ENCODE data around the gene CYFIP1.

CYFIP1 gene

GRCh38 chr15:22980189-22981050 lies at the start of gene CYFIP1:
Gene CYFIP1 (minus strand): TSS chr15:22980368. CDS start chr15:22947285, 33,083 bp downstream.
- no peak for TF ChIP-seq EZH2phosphoT487 (conservative IDR thresholded peaks at IDR 0.05; ENCODE audit: low read length)
- no peak for TF ChIP-seq CTCF (IDR thresholded peaks at IDR 0.05; ENCODE audit: insufficient read depth, low read length, poor library complexity, severe bottlenecking)
- no peaks in the 10 kb centered on the region for H3K79me2 ChIP-seq (ENCODE audit: insufficient read depth, low read length)
- peak within 1 kb of the TSS; percentile 38 for H3K4me3 ChIP-seq (ENCODE audit: insufficient read depth, low read length, poor library complexity, severe bottlenecking)
- H3K36me3 ChIP-seq (ENCODE audit: low read length), result no peaks in the 10 kb centered on the region
- no peaks in the 10 kb centered on the region for H3K9me3 ChIP-seq (ENCODE audit: insufficient read depth, low read length)
- H3K4me2 ChIP-seq (ENCODE audit: low read depth, low read length, poor library complexity, severe bottlenecking), result peak within 1 kb of the TSS; percentile 49
- no peaks in the 10 kb centered on the region for H3K9me2 ChIP-seq (replicated peaks; ENCODE audit: insufficient read depth, low read length)
- no peak within 1 kb of the TSS for H3K27ac ChIP-seq (ENCODE audit: low read depth, low read length)
- no peaks in the 10 kb centered on the region for H3K27me3 ChIP-seq (ENCODE audit: low read length)
- H3F3A ChIP-seq (ENCODE audit: insufficient read depth), result no peaks in the 10 kb centered on the region
- no peaks in the 10 kb centered on the region for H4K20me1 ChIP-seq (ENCODE audit: low read depth, low read length)
- no peak within 1 kb of the TSS for H2AFZ ChIP-seq (ENCODE audit: low read depth, low read length, severe bottlenecking)
- H3K9ac ChIP-seq (ENCODE audit: low read length), result no peak within 1 kb of the TSS

- no peak for TF ChIP-seq CTCF (IDR thresholded peaks at IDR 0.05; ENCODE audit: insufficient read depth, low read length, poor library complexity, severe bottlenecking)
- no peak for TF ChIP-seq EZH2phosphoT487 (conservative IDR thresholded peaks at IDR 0.05; ENCODE audit: low read length)
- Histone ChIP-seq H3K9me2 (replicated peaks; ENCODE audit: insufficient read depth, low read length) (no peaks in the 10 kb centered on the region), H3K4me2 (ENCODE audit: low read depth, low read length, poor library complexity, severe bottlenecking) (no peak overlapping the region), H3K9ac (ENCODE audit: low read length) (no peak overlapping the region), H3K27me3 (ENCODE audit: low read length) (no peaks in the 10 kb centered on the region), H3K9me3 (ENCODE audit: insufficient read depth, low read length) (no peaks in the 10 kb centered on the region), H3K79me2 (ENCODE audit: insufficient read depth, low read length) (no peaks in the 10 kb centered on the region), H3K4me3 (ENCODE audit: insufficient read depth, low read length, poor library complexity, severe bottlenecking) (no peak overlapping the region), H3K36me3 (ENCODE audit: low read length) (peaks cover 49% of the 10 kb centered on the region), H4K20me1 (ENCODE audit: low read depth, low read length) (no peaks in the 10 kb centered on the region), H3K27ac (ENCODE audit: low read depth, low read length) (no peak overlapping the region), H3F3A (ENCODE audit: insufficient read depth) (no peaks in the 10 kb centered on the region), H2AFZ (ENCODE audit: low read depth, low read length, severe bottlenecking) (no peak overlapping the region)
These were observed 46.0 kb upstream of the CYFIP1 start for GRCh38 chr15:23026218-23026617.

GRCh38 chr15:23022156-23022555 lies 42.0 kb upstream of the CYFIP1 start:
- H3K36me3 ChIP-seq (ENCODE audit: low read length), result peaks cover 49% of the 10 kb centered on the region
- H3F3A ChIP-seq (ENCODE audit: insufficient read depth), result no peaks in the 10 kb centered on the region
- no peak overlapping the region for H3K4me3 ChIP-seq (ENCODE audit: insufficient read depth, low read length, poor library complexity, severe bottlenecking)
- no peak for TF ChIP-seq CTCF (IDR thresholded peaks at IDR 0.05; ENCODE audit: insufficient read depth, low read length, poor library complexity, severe bottlenecking)
- TF ChIP-seq EZH2phosphoT487 (conservative IDR thresholded peaks at IDR 0.05; ENCODE audit: low read length), result no peak
- H2AFZ ChIP-seq (ENCODE audit: low read depth, low read length, severe bottlenecking), result no peak overlapping the region
- H3K79me2 ChIP-seq (ENCODE audit: insufficient read depth, low read length), result no peaks in the 10 kb centered on the region
- H3K9me2 ChIP-seq (replicated peaks; ENCODE audit: insufficient read depth, low read length), result no peaks in the 10 kb centered on the region
- H3K4me2 ChIP-seq (ENCODE audit: low read depth, low read length, poor library complexity, severe bottlenecking), result no peak overlapping the region
- no peaks in the 10 kb centered on the region for H3K9me3 ChIP-seq (ENCODE audit: insufficient read depth, low read length)
- no peak overlapping the region for H3K27ac ChIP-seq (ENCODE audit: low read depth, low read length)
- no peak overlapping the region for H3K9ac ChIP-seq (ENCODE audit: low read length)
- no peaks in the 10 kb centered on the region for H4K20me1 ChIP-seq (ENCODE audit: low read depth, low read length)
- H3K27me3 ChIP-seq (ENCODE audit: low read length), result no peaks in the 10 kb centered on the region

Data from SU-DHL-6 (cell line).